ENCODE results near the gene SYPL1.

DNA sequence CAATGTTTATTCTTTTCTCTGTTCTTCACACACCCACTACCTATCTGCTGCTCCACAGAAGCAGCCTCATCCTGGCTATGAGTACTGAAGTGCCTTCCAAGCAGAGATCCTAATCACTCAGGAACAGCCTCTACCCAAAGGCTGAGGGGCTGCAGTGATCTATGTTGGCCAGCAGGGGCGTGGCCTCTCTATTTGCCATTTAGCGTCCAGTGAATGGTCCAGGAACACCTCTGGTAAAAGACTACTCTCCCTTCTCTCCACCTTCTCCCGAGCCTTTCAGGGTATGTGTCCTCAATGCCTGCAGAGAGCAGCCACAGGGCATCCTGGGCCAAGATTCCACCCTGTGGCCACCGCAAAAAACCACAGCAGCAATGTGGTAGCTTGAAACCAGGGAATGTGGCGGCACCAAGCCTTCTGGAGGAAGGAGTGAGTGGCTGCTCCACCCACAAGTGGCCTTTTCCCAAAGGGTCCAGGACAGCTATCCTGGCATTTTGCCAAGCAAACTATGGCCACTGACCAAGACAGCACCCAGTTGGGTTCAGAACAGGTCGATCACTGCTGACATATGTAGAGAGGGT is 70.9 kb downstream of the SYPL1 start:
- TF ChIP-seq, protein P1, sequence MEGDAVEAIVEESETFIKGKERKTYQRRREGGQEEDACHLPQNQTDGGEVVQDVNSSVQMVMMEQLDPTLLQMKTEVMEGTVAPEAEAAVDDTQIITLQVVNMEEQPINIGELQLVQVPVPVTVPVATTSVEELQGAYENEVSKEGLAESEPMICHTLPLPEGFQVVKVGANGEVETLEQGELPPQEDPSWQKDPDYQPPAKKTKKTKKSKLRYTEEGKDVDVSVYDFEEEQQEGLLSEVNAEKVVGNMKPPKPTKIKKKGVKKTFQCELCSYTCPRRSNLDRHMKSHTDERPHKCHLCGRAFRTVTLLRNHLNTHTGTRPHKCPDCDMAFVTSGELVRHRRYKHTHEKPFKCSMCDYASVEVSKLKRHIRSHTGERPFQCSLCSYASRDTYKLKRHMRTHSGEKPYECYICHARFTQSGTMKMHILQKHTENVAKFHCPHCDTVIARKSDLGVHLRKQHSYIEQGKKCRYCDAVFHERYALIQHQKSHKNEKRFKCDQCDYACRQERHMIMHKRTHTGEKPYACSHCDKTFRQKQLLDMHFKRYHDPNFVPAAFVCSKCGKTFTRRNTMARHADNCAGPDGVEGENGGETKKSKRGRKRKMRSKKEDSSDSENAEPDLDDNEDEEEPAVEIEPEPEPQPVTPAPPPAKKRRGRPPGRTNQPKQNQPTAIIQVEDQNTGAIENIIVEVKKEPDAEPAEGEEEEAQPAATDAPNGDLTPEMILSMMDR (IDR thresholded peaks at IDR 0.05; ENCODE audit: low read depth, low read length, poor library complexity, severe bottlenecking): peak; percentile 99
- no peak for TF ChIP-seq EZH2phosphoT487 (IDR thresholded peaks at IDR 0.05; ENCODE audit: borderline replicate concordance, low read length)

All from DOHH2 (cell line).